Suprapubic skin (tissue), 4 donors: ENCODE results near the gene PRPF40B. TPM values are rescaled to one million over a fixed set of nuclear protein-coding genes. Genes with fewer than 3 reads are reported as not detected.
A peak's percentile ranks its signal among the peaks of the same experiment; 100 is the strongest.

ENCODE experiments used
- DNase-seq, 2 donors: peaks; one replicate each; pipeline ENCODE4 v3.0.0-alpha.2; 2019; ENCODE audit warnings: low spot score in 2 of 2
- H3K27ac ChIP-seq: fragments of 200-600 bp; sonication (generic); one replicate; pipeline ENCODE4 v1.5.1; 2019
- H3K27me3 ChIP-seq: fragments of 200-600 bp; sonication (generic); one replicate; pipeline ENCODE4 v1.5.1; 2019
- H3K36me3 ChIP-seq: fragments of 200-600 bp; sonication (generic); one replicate; pipeline ENCODE4 v1.5.1; 2019
- H3K4me1 ChIP-seq: fragments of 200-600 bp; sonication (generic); one replicate; pipeline ENCODE4 v1.5.1; 2019
- H3K4me3 ChIP-seq: fragments of 200-600 bp; sonication (generic); one replicate; pipeline ENCODE4 v1.5.1; 2019; ENCODE audit warnings: mild to moderate bottlenecking
- H3K9me3 ChIP-seq: fragments of 200-600 bp; sonication (generic); one replicate; pipeline ENCODE4 v1.5.1; 2019
- EP300 ChIP-seq: sonication (generic); formaldehyde crosslinking; IDR thresholded peaks from one replicate; pipeline ENCODE4 v1.6.1; 2017; ENCODE audit warnings: antibody characterized with exemption
- POLR2A ChIP-seq, 2 donors: fragments of 450-650 bp; IDR thresholded peaks; one replicate each; pipeline ENCODE4 v1.6.1; 2017; ENCODE audit warnings: antibody characterized with exemption in 2 of 2, mild to moderate bottlenecking in 2 of 2, moderate library complexity in 2 of 2
- POLR2AphosphoS5 ChIP-seq, 3 donors: sonication (generic); formaldehyde crosslinking; IDR thresholded peaks; one replicate each; pipeline ENCODE4 v1.6.1; 2017; ENCODE audit warnings: antibody characterized with exemption in 3 of 3
- WGBS: methylation state at CpG from one replicate; pipeline ENCODE4 v1.1.5; 2018; 5-methylcytosine and 5-hydroxymethylcytosine counted together
- total RNA-seq, 4 donors: library from RNA; depleted of rRNA; stranded (reverse); fragments of >200 nt; gene quantifications; one replicate each; pipeline ENCODE4 v1.1.0, GENCODE V29; 2016
- TF ChIP-seq, protein P1 (sequence below), 2 donors: fragments of 200-600 bp in 1 of 2; fragments of 450-650 bp in 1 of 2; sonication (generic) in 1 of 2; IDR thresholded peaks; one replicate each; pipeline ENCODE4 v1.5.1; 2016 to 2019; ENCODE audit warnings: antibody characterized with exemption in 2 of 2, mild to moderate bottlenecking in 1 of 2, moderate library complexity in 1 of 2

PRPF40B gene
- total RNA-seq, 4 donors from 2014 or later: 10.1 to 38.9 (median 15.4) TPM

DNA sequence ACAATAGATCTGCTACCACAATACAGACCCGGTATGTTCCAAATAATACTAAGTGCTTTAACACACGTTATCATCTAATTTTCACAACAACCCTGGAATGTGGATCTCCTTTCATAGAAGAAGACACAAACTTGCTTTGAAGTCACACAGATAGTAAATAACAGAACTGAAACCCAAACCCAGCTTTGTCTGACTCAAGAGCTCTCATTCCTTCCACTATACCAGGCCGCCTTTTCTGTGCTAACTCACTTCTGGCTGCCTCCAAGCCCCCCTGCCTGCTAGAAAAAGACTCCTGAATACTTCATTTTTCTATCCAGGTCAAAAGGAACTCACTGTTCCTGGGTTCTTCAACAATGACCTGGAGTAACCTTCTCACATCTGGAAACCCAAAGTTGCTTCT is 37.8 kb downstream of the PRPF40B start:
- Histone ChIP-seq H3K36me3 (no peaks in the 10 kb centered on the region), H3K27me3 (no peaks in the 10 kb centered on the region), H3K27ac (no peak overlapping the region), H3K4me1 (peaks cover 33% of the 10 kb centered on the region), H3K4me3 (no peak overlapping the region), H3K9me3 (no peaks in the 10 kb centered on the region)
- 88% methylated on average over 3 of the region's 3 CpGs for WGBS
- TF ChIP-seq, protein P1, sequence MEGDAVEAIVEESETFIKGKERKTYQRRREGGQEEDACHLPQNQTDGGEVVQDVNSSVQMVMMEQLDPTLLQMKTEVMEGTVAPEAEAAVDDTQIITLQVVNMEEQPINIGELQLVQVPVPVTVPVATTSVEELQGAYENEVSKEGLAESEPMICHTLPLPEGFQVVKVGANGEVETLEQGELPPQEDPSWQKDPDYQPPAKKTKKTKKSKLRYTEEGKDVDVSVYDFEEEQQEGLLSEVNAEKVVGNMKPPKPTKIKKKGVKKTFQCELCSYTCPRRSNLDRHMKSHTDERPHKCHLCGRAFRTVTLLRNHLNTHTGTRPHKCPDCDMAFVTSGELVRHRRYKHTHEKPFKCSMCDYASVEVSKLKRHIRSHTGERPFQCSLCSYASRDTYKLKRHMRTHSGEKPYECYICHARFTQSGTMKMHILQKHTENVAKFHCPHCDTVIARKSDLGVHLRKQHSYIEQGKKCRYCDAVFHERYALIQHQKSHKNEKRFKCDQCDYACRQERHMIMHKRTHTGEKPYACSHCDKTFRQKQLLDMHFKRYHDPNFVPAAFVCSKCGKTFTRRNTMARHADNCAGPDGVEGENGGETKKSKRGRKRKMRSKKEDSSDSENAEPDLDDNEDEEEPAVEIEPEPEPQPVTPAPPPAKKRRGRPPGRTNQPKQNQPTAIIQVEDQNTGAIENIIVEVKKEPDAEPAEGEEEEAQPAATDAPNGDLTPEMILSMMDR (IDR thresholded peaks at IDR 0.05): no peak
- TF ChIP-seq POLR2A (IDR thresholded peaks at IDR 0.05): no peak
- no peak for TF ChIP-seq POLR2AphosphoS5 (IDR thresholded peaks at IDR 0.05)
- TF ChIP-seq EP300: no peak
- DNase-seq: no peak

DNA sequence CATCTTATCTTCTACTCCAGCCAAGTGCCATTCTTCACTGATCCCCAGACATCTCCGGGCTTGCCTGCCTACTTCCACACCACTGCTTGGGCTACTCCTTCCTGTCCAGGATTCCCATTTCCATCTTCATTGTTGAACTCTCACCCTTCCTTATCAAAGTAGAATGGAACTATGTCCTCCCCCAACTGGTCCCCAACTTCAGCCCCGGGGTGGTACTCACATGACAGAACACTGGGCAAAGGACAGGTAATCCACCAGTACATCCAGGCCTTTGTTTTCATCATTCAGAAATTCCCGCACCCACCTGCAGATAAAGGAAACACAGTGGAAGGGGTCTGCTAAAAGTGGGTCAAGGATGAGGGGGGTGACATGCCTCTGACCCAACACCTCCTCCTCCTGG is 38.4 kb downstream of the PRPF40B start:
- TF ChIP-seq POLR2A (IDR thresholded peaks at IDR 0.05) (no peak), EP300 (no peak), POLR2AphosphoS5 (IDR thresholded peaks at IDR 0.05) (no peak)
- TF ChIP-seq, protein P1 (IDR thresholded peaks at IDR 0.05): no peak
- Histone ChIP-seq H3K4me1 (peaks cover 33% of the 10 kb centered on the region), H3K4me3 (no peak overlapping the region), H3K27ac (no peak overlapping the region), H3K36me3 (no peaks in the 10 kb centered on the region), H3K9me3 (no peaks in the 10 kb centered on the region), H3K27me3 (no peaks in the 10 kb centered on the region)
- WGBS: 92% methylated on average over 3 of the region's 3 CpGs
- no peak for DNase-seq

DNA sequence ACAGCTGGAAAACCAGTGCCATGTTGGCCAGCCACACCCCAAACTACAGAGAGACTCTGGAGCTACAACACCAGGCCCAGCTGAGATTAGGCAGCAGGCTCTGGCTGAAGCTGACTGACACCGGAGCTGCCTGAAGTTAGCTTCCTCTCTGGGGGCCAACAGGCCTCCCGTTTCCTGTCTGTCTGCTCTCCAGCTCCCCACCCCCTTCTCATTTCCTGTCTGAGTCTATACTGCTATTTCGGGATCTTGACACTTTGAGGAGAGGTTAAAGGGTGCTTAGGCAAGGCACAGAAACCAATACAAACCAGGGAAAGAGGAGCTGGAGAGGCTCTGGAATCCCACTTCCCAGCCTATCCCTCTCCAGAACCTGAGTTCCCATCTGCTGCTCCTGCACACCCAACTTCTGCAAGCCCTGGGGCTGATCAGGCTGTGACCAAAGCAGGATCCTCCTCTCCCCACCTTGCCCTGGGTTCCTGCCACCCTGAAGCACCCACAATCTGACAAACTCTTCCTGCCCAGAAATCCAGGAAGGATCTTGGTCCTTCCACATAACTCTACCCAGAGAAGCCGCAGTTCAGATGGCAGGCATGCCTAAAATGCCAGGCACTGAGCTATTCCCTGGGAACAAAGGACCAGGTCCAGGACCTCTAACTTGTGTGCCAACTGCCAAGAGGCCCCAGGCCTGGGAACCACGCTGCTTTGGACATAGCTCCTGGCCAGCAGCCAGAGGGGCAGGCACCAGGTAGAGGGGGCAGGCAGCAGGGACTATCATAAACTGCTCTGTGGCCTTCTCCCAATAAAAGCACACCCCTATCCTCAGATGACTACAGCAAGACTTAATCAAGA is 39.9 kb downstream of the PRPF40B start:
- no peaks in the 10 kb centered on the region for H3K27me3 ChIP-seq
- H3K36me3 ChIP-seq: no peaks in the 10 kb centered on the region
- no peaks in the 10 kb centered on the region for H3K9me3 ChIP-seq
- no peak for DNase-seq
- no peak overlapping the region for H3K4me3 ChIP-seq
- WGBS: 34% methylated on average over 3 of the region's 5 CpGs
- H3K27ac ChIP-seq: peak overlapping the region; percentile 49
- TF ChIP-seq, protein P1 (IDR thresholded peaks at IDR 0.05): no peak
- TF ChIP-seq EP300 (no peak), POLR2A (IDR thresholded peaks at IDR 0.05) (no peak), POLR2AphosphoS5 (IDR thresholded peaks at IDR 0.05) (no peak)
- peaks cover 33% of the 10 kb centered on the region for H3K4me1 ChIP-seq

DNA sequence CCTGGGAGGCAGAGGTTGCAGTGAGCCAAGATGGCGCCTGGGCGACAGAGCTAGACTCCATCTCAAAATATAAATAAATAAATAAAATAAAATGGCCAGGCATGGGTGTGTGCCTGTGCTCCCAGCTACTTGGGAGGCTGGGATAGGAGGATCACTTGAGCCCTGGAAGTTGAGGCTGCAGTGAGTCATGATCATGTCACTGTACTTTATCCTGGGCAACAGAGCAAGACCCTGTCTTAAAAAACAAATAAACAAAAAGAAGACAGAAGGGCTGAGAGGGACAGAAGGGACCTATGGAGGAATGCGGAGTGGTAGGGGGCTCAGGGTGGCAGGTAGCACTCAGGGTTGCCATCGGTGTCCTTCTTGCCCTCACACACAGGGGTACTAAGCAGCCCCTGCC is 40.8 kb downstream of the PRPF40B start:
- Histone ChIP-seq H3K36me3 (no peaks in the 10 kb centered on the region), H3K4me1 (peaks cover 33% of the 10 kb centered on the region), H3K4me3 (no peak overlapping the region), H3K27me3 (no peaks in the 10 kb centered on the region), H3K9me3 (no peaks in the 10 kb centered on the region), H3K27ac (no peak overlapping the region)
- no peak for TF ChIP-seq EP300
- TF ChIP-seq, protein P1 (IDR thresholded peaks at IDR 0.05): no peak
- no peak for DNase-seq
- WGBS: 95% methylated on average over 4 of the region's 4 CpGs

DNA sequence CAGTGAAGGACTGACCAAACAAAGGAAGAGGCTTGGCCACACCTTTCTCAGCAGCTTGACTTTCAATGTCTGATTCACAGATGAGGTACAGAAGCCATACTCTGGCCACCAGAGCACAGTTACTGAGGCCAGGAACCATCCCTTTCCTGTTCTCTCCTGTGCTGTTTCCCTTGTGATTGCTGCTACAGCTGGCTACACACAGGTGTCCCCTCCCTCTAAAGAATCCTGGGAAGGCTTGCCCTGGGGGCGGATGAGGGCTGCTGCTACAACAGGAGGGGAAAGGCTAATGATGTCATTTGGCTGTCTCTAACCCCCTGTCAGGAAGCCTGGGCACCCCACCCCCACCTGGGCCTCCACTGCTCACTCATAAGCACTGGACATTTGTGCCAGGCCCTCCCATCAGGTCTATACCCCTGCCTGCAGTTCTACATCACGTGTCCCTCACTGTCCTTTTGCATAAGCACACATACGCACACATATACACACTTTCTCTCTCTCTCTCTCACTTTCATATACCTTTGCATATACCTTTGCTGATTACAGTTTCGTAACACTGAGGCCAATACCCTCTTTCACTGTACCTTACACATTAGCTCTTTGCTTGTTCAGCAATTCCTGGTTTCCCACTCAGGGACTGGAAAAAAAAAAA is 41.4 kb downstream of the PRPF40B start:
- no peak for DNase-seq
- Histone ChIP-seq H3K9me3 (no peaks in the 10 kb centered on the region), H3K27ac (no peak overlapping the region), H3K4me3 (no peak overlapping the region), H3K4me1 (peaks cover 35% of the 10 kb centered on the region), H3K36me3 (no peaks in the 10 kb centered on the region), H3K27me3 (no peaks in the 10 kb centered on the region)
- TF ChIP-seq, protein P1 (IDR thresholded peaks at IDR 0.05): no peak
- TF ChIP-seq POLR2AphosphoS5 (IDR thresholded peaks at IDR 0.05) (no peak), EP300 (no peak), POLR2A (IDR thresholded peaks at IDR 0.05) (no peak)
- WGBS: 93% methylated on average over 4 of the region's 4 CpGs
